NT2/D1 (cell line): ENCODE results near the gene DLG2.

Experiments
- YY1 ChIP-seq: IDR thresholded peaks from 2 replicates; pipeline ENCODE4 v1.6.1; 2011; ENCODE audit not compliant: insufficient read length, insufficient read depth
- ZNF274 ChIP-seq: IDR thresholded peaks from 2 replicates; pipeline ENCODE4 v1.6.1; 2011; ENCODE audit warnings: mild to moderate bottlenecking, low read depth, low read length

DNA sequence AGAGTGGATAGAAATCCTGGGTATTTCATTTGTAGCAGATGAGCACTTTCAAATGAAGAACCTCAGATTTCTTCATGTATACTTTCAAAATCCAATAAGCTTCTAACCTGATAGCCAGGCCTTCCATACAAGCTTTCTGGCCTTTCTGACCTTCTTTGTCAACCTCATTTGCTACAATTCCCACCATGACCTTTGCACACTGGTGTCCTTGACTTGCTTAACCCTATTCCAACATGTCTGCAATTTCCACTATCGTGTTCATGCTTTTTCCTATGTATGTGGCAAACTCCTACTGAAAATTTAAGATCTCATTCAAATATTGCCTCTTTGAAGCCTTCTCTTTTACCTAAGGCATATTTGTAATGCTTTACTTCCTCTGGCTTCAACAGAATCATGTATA is 2098.9 kb downstream of the DLG2 start:
- TF ChIP-seq YY1 (no peak), ZNF274 (no peak)
